ENCODE measurements around the gene HOXC12. TPM values are rescaled to one million over a fixed set of nuclear protein-coding genes. Genes with fewer than 3 reads are reported as not detected.

HOXC12 gene
- total RNA-seq, 1 donor from 2014 or later, result not detected

DNA sequence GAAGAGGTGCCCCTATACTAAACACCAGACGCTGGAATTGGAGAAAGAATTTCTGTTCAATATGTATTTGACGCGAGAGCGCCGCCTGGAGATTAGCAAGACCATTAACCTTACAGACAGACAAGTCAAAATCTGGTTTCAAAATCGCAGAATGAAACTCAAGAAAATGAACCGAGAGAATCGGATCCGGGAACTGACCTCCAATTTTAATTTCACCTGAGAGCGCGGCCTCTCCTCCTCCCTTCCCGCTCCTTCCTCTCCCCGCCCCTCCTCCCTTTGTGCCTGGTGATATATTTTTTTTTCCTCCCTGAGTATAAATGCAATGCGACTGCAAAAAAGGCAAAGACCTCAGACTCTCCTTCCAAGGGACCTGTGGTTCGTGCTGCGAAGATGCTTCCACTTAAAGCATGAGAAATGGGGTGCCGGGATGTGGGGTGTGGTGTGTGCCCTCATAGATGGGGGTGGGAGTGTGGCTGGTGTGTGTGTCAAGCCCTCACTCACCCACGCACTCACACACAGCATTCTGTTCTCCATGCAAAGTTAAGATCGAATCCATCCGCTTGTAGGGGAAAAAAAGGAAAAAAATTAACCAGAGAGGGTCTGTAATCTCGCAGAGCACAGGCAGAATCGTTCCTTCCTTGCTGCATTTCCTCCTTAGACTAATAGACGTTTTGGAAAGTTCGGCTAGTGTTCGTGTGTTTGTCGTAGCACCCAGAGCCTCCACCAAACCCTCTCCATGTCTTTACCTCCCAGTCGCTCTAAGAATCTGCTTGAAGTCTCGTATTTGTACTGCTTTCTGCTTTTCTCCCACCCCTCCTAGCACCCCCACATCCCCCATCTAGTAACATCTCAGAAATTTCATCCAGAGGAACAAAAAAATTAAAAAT is 34.8 kb downstream of the HOXC12 start:
- H3K36me3 ChIP-seq (ENCODE audit: insufficient read depth, low read length), result no peaks in the 10 kb centered on the region
- FAIRE-seq (no peak), DNase-seq (ENCODE audit: low read depth) (no peak)
- no peak overlapping the region for H3K9ac ChIP-seq (ENCODE audit: low read length)
- Mint-ChIP-seq H3K27ac (ENCODE audit: unreplicated experiment) (no peak overlapping the region), H3K27me3 (ENCODE audit: low read depth, unreplicated experiment) (peaks cover 88% of the 10 kb centered on the region), H3K4me3 (ENCODE audit: unreplicated experiment) (no peak overlapping the region), H3K4me1 (ENCODE audit: low read depth, unreplicated experiment) (no peaks in the 10 kb centered on the region), H3K36me3 (ENCODE audit: low read depth, unreplicated experiment) (no peaks in the 10 kb centered on the region), H3K9me3 (ENCODE audit: unreplicated experiment) (peaks cover 35% of the 10 kb centered on the region)
- H3K27ac ChIP-seq (ENCODE audit: low read depth, low read length), result no peak overlapping the region
- peaks cover 92% of the 10 kb centered on the region for H3K27me3 ChIP-seq (ENCODE audit: insufficient read depth, low read length)
- H3K79me2 ChIP-seq (ENCODE audit: insufficient read depth, low read length), result no peaks in the 10 kb centered on the region
- H4K20me1 ChIP-seq (ENCODE audit: insufficient read depth, low read length), result no peaks in the 10 kb centered on the region
- H3K9me3 ChIP-seq (ENCODE audit: insufficient read depth, low read depth, low read length), result peaks cover 7% of the 10 kb centered on the region
- no peaks in the 10 kb centered on the region for H3K4me1 ChIP-seq (ENCODE audit: insufficient read depth, low read length)
- no peak overlapping the region for H2AFZ ChIP-seq (ENCODE audit: low read depth, low read length)
- H3K4me2 ChIP-seq (ENCODE audit: low read length), result no peak overlapping the region
- H3K4me3 ChIP-seq (ENCODE audit: insufficient read depth, low read depth, low read length), result no peak overlapping the region
- TF ChIP-seq CTCF (IDR thresholded peaks at IDR 0.05; ENCODE audit: insufficient read depth, low read depth, low read length) (peak; percentile 20), EZH2 (IDR thresholded peaks at IDR 0.05; ENCODE audit: insufficient read depth, low read length) (peak; percentile 16)

- no peak overlapping the region for H3K4me2 ChIP-seq (ENCODE audit: low read length)
- Mint-ChIP-seq H3K4me1 (ENCODE audit: low read depth, unreplicated experiment) (no peaks in the 10 kb centered on the region), H3K27ac (ENCODE audit: unreplicated experiment) (no peak overlapping the region), H3K27me3 (ENCODE audit: low read depth, unreplicated experiment) (peaks cover 91% of the 10 kb centered on the region), H3K9me3 (ENCODE audit: unreplicated experiment) (peaks cover 35% of the 10 kb centered on the region), H3K4me3 (ENCODE audit: unreplicated experiment) (no peak overlapping the region), H3K36me3 (ENCODE audit: low read depth, unreplicated experiment) (no peaks in the 10 kb centered on the region)
- no peak overlapping the region for H2AFZ ChIP-seq (ENCODE audit: low read depth, low read length)
- H3K9ac ChIP-seq (ENCODE audit: low read length), result no peak overlapping the region
- no peaks in the 10 kb centered on the region for H3K79me2 ChIP-seq (ENCODE audit: insufficient read depth, low read length)
- H3K27ac ChIP-seq (ENCODE audit: low read depth, low read length), result no peak overlapping the region
- DNase-seq (ENCODE audit: low read depth) (no peak), FAIRE-seq (no peak)
- peaks cover 4% of the 10 kb centered on the region for H3K4me1 ChIP-seq (ENCODE audit: insufficient read depth, low read length)
- H4K20me1 ChIP-seq (ENCODE audit: insufficient read depth, low read length), result no peaks in the 10 kb centered on the region
- H3K4me3 ChIP-seq (ENCODE audit: insufficient read depth, low read depth, low read length), result no peak overlapping the region
- peaks cover 10% of the 10 kb centered on the region for H3K9me3 ChIP-seq (ENCODE audit: insufficient read depth, low read depth, low read length)
- H3K27me3 ChIP-seq (ENCODE audit: insufficient read depth, low read length), result peaks cover 98% of the 10 kb centered on the region
- TF ChIP-seq EZH2 (IDR thresholded peaks at IDR 0.05; ENCODE audit: insufficient read depth, low read length) (peak; percentile 46), CTCF (IDR thresholded peaks at IDR 0.05; ENCODE audit: insufficient read depth, low read depth, low read length) (no peak)
- no peaks in the 10 kb centered on the region for H3K36me3 ChIP-seq (ENCODE audit: insufficient read depth, low read length)
These were observed 35.8 kb downstream of the HOXC12 start for GRCh38 chr12:53990311-53991076.

Data from astrocyte (in vitro differentiated cells and primary cell).